A673 (cell line): ENCODE results near the gene DGCR8. TPM values are rescaled to one million over a fixed set of nuclear protein-coding genes. Genes with fewer than 3 reads are reported as not detected.

Source experiments
- BruUV-seq: library from RNA; stranded (reverse); fragments of 400-500 nt; replicated peaks from 2 replicates; lab custom pipeline; 2021; lab: Mats Ljungman, UMichigan
- CTCF ChIA-PET: fragments of 300-600 bp; sonication (Branson Sonifier 250); formaldehyde crosslinking; loops from one replicate; lab custom pipeline; 2022; ENCODE audit warnings: antibody characterized with exemption; lab: Charles Lee
- POLR2A ChIA-PET: fragments of 300-600 bp; sonication (Branson Sonifier 250); formaldehyde crosslinking; loops from one replicate; lab custom pipeline; 2022; ENCODE audit warnings: antibody characterized with exemption; ENCODE audit not compliant: low non-redundant PET; lab: Charles Lee
- DNase-seq: peaks from one replicate; pipeline ENCODE4 v3.0.0-alpha.2; 2015; ENCODE audit warnings: low spot score
- H3K27ac ChIP-seq: fragments of 200-600 bp; sonication (generic); 2 replicates; pipeline ENCODE4 v1.5.1; 2016; ENCODE audit warnings: mixed run types, low read depth, mild to moderate bottlenecking, mixed read lengths, antibody characterized with exemption, low read length; ENCODE audit not compliant: poor library complexity, severe bottlenecking
- H3K27me3 ChIP-seq: fragments of 200-600 bp; sonication (generic); replicated peaks from 2 replicates; pipeline ENCODE4 v1.6.1; 2017; ENCODE audit warnings: mixed run types, low read depth, mild to moderate bottlenecking, mixed read lengths, antibody characterized with exemption, low read length; ENCODE audit not compliant: insufficient read depth, poor library complexity
- H3K36me3 ChIP-seq: fragments of 200-600 bp; sonication (generic); 2 replicates; pipeline ENCODE4 v1.6.1; 2016; ENCODE audit warnings: mixed run types, mild to moderate bottlenecking, mixed read lengths, antibody characterized with exemption, low read length; ENCODE audit not compliant: insufficient read depth, poor library complexity, severe bottlenecking
- H3K4me1 ChIP-seq: fragments of 200-600 bp; sonication (generic); 2 replicates; pipeline ENCODE4 v1.6.1; 2017; ENCODE audit warnings: mixed run types, mild to moderate bottlenecking, mixed read lengths, antibody characterized with exemption, low read length; ENCODE audit not compliant: insufficient read depth, poor library complexity, severe bottlenecking
- H3K4me3 ChIP-seq: fragments of 200-600 bp; sonication (generic); 2 replicates; pipeline ENCODE4 v1.5.1; 2016; ENCODE audit warnings: low read depth, mixed run types, mild to moderate bottlenecking, mixed read lengths, low read length; ENCODE audit not compliant: poor library complexity, severe bottlenecking
- H3K9me3 ChIP-seq: fragments of 200-600 bp; sonication (generic); 2 replicates; pipeline ENCODE4 v1.6.1; 2016; ENCODE audit warnings: mixed run types, low read depth, mild to moderate bottlenecking, mixed read lengths, antibody characterized with exemption, low read length; ENCODE audit not compliant: poor library complexity, severe bottlenecking
- EZH2 ChIP-seq: fragments of 200-600 bp; sonication (generic); IDR thresholded peaks from 2 replicates; pipeline ENCODE4 v1.6.1; 2017; ENCODE audit warnings: borderline replicate concordance, low read depth, mild to moderate bottlenecking, mixed read lengths, antibody characterized with exemption, low read length; ENCODE audit not compliant: poor library complexity, severe bottlenecking
- intact Hi-C: fragments of 100-400 bp; cut with micrococcal nuclease; formaldehyde crosslinking; loops from one replicate; pipeline ENCODE4 v1.10.0; 2022; ENCODE audit not compliant: unreplicated experiment
- total RNA-seq: library from RNA; stranded (reverse); gene quantifications from 2 replicates; pipeline ENCODE4 v1.2.3, GENCODE V29; 2021
- TF ChIP-seq, protein P1 (sequence below): fragments of 300-800, 200-600 bp; sonication (generic); conservative IDR thresholded peaks from 2 replicates; pipeline ENCODE4 v1.5.1; 2017; ENCODE audit warnings: low read depth, mild to moderate bottlenecking, antibody characterized with exemption, low read length, moderate library complexity, mixed read lengths

DGCR8 gene
- total RNA-seq, 1 experiment from 2014 or later = 63.2 TPM

DNA sequence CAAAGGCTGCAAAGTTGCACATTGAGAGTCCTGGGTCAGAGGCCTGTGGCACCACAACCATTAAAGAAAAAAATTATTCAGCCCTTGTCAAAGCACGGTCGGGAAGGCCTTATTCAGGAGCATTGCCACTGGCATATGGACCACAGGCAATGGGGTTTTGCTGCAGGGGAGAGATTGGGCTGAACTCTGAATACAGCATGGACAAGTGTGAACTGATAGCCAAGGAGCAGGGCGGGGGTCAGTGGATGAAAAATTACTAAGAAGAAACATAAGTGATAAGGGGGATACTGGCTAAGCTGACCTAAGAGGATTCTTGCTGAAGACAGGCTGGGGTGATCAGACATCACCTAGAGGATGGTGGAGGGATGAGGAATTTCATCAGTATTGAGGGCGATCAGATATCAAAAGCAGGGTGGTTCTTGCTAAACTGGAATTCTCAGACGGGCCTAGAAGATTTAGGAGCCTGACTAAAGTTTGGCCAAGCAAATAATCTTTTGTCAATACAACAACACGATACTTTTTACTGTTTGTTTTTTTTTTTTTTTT lies 3.3 kb upstream of the DGCR8 start:
- H3K27ac ChIP-seq = no peak overlapping the region
- ChIA-PET POLR2A (interaction anchor here (0.6 kb wide), 1 partner anchor 771 kb away, joined by 7 read pairs; no protein-coding TSS in a partner anchor), CTCF (no interaction called here)
- DNase-seq = no peak
- TF ChIP-seq EZH2 = no peak
- TF ChIP-seq, protein P1, sequence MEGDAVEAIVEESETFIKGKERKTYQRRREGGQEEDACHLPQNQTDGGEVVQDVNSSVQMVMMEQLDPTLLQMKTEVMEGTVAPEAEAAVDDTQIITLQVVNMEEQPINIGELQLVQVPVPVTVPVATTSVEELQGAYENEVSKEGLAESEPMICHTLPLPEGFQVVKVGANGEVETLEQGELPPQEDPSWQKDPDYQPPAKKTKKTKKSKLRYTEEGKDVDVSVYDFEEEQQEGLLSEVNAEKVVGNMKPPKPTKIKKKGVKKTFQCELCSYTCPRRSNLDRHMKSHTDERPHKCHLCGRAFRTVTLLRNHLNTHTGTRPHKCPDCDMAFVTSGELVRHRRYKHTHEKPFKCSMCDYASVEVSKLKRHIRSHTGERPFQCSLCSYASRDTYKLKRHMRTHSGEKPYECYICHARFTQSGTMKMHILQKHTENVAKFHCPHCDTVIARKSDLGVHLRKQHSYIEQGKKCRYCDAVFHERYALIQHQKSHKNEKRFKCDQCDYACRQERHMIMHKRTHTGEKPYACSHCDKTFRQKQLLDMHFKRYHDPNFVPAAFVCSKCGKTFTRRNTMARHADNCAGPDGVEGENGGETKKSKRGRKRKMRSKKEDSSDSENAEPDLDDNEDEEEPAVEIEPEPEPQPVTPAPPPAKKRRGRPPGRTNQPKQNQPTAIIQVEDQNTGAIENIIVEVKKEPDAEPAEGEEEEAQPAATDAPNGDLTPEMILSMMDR = no peak
- H3K36me3 ChIP-seq = peaks cover 1% of the 10 kb centered on the region
- intact Hi-C loops = no loop called here
- no peaks in the 10 kb centered on the region for H3K4me1 ChIP-seq
- no peaks in the 10 kb centered on the region for H3K9me3 ChIP-seq
- H3K27me3 ChIP-seq = no peaks in the 10 kb centered on the region
- H3K4me3 ChIP-seq = no peak overlapping the region
- BruUV-seq = no TSS peak

DNA sequence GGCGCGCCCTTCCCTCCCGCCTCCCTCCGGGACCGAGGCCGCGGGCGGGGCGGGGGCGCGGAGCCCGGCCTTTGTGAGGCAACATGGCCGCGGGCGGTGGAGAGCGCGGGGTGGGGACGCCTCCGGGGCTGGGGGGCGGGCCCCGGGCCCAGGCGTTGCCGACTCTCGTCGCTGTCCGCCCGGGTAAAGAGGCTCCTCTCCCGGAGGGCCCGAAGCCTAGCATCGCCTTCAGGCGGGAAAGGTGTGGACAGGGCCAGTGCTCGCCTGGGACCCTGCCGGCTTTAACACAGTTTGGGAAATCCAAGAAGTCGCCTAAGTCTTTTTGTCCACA lies 369 bp downstream of the DGCR8 start:
- TF ChIP-seq EZH2 = no peak
- TF ChIP-seq, protein P1 = no peak
- BruUV-seq = no TSS peak
- peak overlapping the region; percentile 89 for H3K27ac ChIP-seq
- ChIA-PET CTCF (no interaction called here), POLR2A (no interaction called here)
- no peaks in the 10 kb centered on the region for H3K27me3 ChIP-seq
- peak overlapping the region; percentile 77 for H3K4me3 ChIP-seq
- no peaks in the 10 kb centered on the region for H3K9me3 ChIP-seq
- peak; percentile 71 for DNase-seq
- intact Hi-C loops = loop anchor here (10.0 kb wide), 1 partner anchor 106 kb away; no protein-coding TSS in a partner anchor
- H3K4me1 ChIP-seq = no peaks in the 10 kb centered on the region
- H3K36me3 ChIP-seq = peaks cover 11% of the 10 kb centered on the region

DNA sequence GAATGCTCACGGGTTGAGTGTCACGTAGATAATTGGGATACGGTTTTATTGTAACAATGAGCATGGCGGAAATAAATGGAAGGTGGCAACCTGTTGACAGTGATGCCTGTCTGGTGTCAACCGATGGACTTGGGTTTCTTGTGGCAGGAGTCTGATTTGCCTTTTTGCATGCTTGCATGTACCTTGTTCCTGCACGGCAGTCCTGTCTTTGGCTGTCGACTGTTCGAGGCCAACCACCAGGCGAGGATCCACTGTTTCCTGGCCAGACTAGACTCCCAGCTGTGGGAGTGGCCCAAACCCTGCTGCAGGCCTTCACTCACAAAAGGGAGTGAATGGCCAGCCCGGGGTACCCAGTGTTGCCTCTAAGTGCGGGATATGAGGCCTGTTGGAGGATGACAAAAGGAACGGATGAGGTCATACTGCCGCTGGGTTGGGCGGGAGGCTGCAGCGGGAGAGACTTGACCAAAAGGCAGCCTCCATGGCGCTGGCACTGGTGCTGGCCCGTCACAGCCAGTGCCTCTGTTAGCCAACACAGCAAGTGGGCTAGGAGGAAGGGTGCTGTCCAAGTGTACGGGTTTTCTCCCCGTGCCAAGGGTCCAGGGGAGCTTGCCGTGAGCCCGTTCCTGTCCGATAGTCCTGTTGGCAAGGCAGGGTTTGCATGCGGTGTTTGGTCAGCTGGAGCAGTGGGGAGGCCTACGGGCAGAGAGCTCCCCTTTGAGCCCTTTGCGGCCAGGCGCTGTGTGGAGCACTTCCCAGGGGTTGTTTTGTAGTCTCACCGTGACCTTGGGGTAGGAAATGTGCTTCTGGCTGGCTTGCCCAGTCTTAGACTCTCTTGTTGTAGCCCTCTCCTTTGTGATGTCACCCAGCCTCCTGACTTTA lies 974 bp downstream of the DGCR8 start:
- DNase-seq = peak; percentile 40
- no peaks in the 10 kb centered on the region for H3K4me1 ChIP-seq
- TF ChIP-seq EZH2 = no peak
- TF ChIP-seq, protein P1 = no peak
- H3K27ac ChIP-seq = peak overlapping the region; percentile 89
- no peaks in the 10 kb centered on the region for H3K9me3 ChIP-seq
- H3K36me3 ChIP-seq = peaks cover 17% of the 10 kb centered on the region
- peak overlapping the region; percentile 77 for H3K4me3 ChIP-seq
- POLR2A ChIA-PET = no interaction called here
- H3K27me3 ChIP-seq = no peaks in the 10 kb centered on the region
- intact Hi-C loops = loop anchor here (10.0 kb wide), 1 partner anchor 106 kb away; no protein-coding TSS in a partner anchor
- BruUV-seq = TSS peak; percentile 30
- CTCF ChIA-PET = no interaction called here
